IMR-90 (cell line): Measurements from ENCODE around the gene LRP3. TPM values are rescaled to one million over a fixed set of nuclear protein-coding genes. Genes with fewer than 3 reads are reported as not detected.

Experiments used
- ATAC-seq: fragments of 200-7000 bp; cut with Tn5 transposase; 2 replicates; pipeline ENCODE4 v1.9.1; 2020; ENCODE audit warnings: low read depth, mild to moderate bottlenecking, moderate library complexity
- BruUV-seq: library from RNA; stranded (reverse); fragments of 400-500 nt; replicated peaks from 2 replicates; lab custom pipeline; 2021; lab: Mats Ljungman, UMichigan
- CTCF ChIA-PET: fragments of 300-600 bp; formaldehyde crosslinking; extraction: SDS; loops from one replicate; lab custom pipeline; 2021; ENCODE audit warnings: antibody characterized with exemption; lab: Yijun Ruan, JAX
- POLR2A ChIA-PET: fragments of 300-600 bp; sonication (Branson Sonifier 250); formaldehyde crosslinking; loops from one replicate; lab custom pipeline; 2022; ENCODE audit warnings: antibody characterized with exemption; ENCODE audit not compliant: unreplicated experiment; lab: Charles Lee
- DNase-seq: peaks from one replicate; pipeline ENCODE4 v3.0.0; 2013
- H2AFZ ChIP-seq: replicated peaks from 2 replicates; pipeline ENCODE3; 2013; ENCODE audit warnings: low read length, mild to moderate bottlenecking; ENCODE audit not compliant: poor library complexity
- H2AK5ac ChIP-seq: 2 replicates; pipeline ENCODE4 v1.6.1; 2013; ENCODE audit warnings: low read depth, low read length, inconsistent platforms
- H2AK9ac ChIP-seq: replicated peaks from 2 replicates; pipeline ENCODE3; 2013; ENCODE audit warnings: mild to moderate bottlenecking, low read depth, low read length, moderate library complexity; ENCODE audit not compliant: poor library complexity
- H2BK120ac ChIP-seq: 2 replicates; pipeline ENCODE4 v1.6.1; 2013; ENCODE audit warnings: low read depth, low read length, inconsistent platforms
- H2BK15ac ChIP-seq: 3 replicates; pipeline ENCODE4 v1.6.1; 2013; ENCODE audit warnings: low read depth, low read length, inconsistent platforms
- H2BK20ac ChIP-seq: 2 replicates; pipeline ENCODE4 v1.6.1; 2013; ENCODE audit warnings: low read depth, mild to moderate bottlenecking, inconsistent platforms, low read length, moderate library complexity
- H2BK5ac ChIP-seq: 2 replicates; pipeline ENCODE4 v1.6.1; 2013; ENCODE audit warnings: mild to moderate bottlenecking, low read depth, low read length, inconsistent platforms; ENCODE audit not compliant: poor library complexity, severe bottlenecking
- H3K14ac ChIP-seq: replicated peaks from 2 replicates; pipeline ENCODE4 v1.6.1; 2013; ENCODE audit warnings: low read depth, low read length, inconsistent platforms
- H3K18ac ChIP-seq: 2 replicates; pipeline ENCODE4 v1.6.1; 2013; ENCODE audit warnings: low read depth, low read length, control low read depth
- H3K23ac ChIP-seq: 2 replicates; pipeline ENCODE4 v1.6.1; 2013; ENCODE audit warnings: low read depth, low read length, inconsistent platforms
- H3K27ac ChIP-seq: 2 replicates; pipeline ENCODE4 v1.5.1; 2013; ENCODE audit warnings: mild to moderate bottlenecking, control low read depth, low read length; ENCODE audit not compliant: insufficient read depth
- H3K27me3 ChIP-seq: 2 replicates; pipeline ENCODE4 v1.6.1; 2013; ENCODE audit warnings: low read length; ENCODE audit not compliant: control insufficient read depth, insufficient read depth
- H3K36me3 ChIP-seq: 2 replicates; pipeline ENCODE4 v1.6.1; 2013; ENCODE audit warnings: low read length, mixed read lengths; ENCODE audit not compliant: control insufficient read depth, insufficient read depth
- H3K4ac ChIP-seq: 2 replicates; pipeline ENCODE4 v1.6.1; 2013; ENCODE audit warnings: low read depth, low read length, inconsistent platforms
- H3K4me1 ChIP-seq: 2 replicates; pipeline ENCODE4 v1.6.1; 2013; ENCODE audit warnings: low read length, mixed read lengths; ENCODE audit not compliant: control insufficient read depth, insufficient read depth
- H3K4me2 ChIP-seq: 2 replicates; pipeline ENCODE4 v1.6.1; 2013; ENCODE audit warnings: low read depth, mild to moderate bottlenecking, control low read depth, low read length, moderate library complexity
- H3K4me3 ChIP-seq: 2 replicates; pipeline ENCODE4 v1.5.1; 2013; ENCODE audit warnings: low read depth, mild to moderate bottlenecking, control low read depth, low read length, moderate library complexity; ENCODE audit not compliant: insufficient read depth
- H3K56ac ChIP-seq: 2 replicates; pipeline ENCODE4 v1.6.1; 2013; ENCODE audit warnings: low read length, inconsistent platforms; ENCODE audit not compliant: insufficient read depth; ENCODE audit errors: extremely low read depth
- H3K79me1 ChIP-seq, 2 experiments: 2 replicates each; pipeline ENCODE4 v1.6.1; 2013; ENCODE audit warnings: low read length in 2 of 2, inconsistent platforms in 1 of 2, low read depth in 1 of 2
- H3K9ac ChIP-seq: 2 replicates; pipeline ENCODE4 v1.6.1; 2013; ENCODE audit warnings: low read depth, low read length, control low read depth
- H3K9me1 ChIP-seq: 2 replicates; pipeline ENCODE4 v1.6.1; 2013; ENCODE audit warnings: low read length, inconsistent platforms; ENCODE audit not compliant: insufficient read depth
- H3K9me3 ChIP-seq: 2 replicates; pipeline ENCODE4 v1.6.1; 2013; ENCODE audit warnings: low read length; ENCODE audit not compliant: control insufficient read depth, insufficient read depth
- H4K20me1 ChIP-seq: 2 replicates; pipeline ENCODE4 v1.6.1; 2013; ENCODE audit warnings: low read length, inconsistent platforms; ENCODE audit not compliant: insufficient read depth
- H4K5ac ChIP-seq: 2 replicates; pipeline ENCODE4 v1.6.1; 2013; ENCODE audit warnings: mild to moderate bottlenecking, low read depth, low read length, control low read depth
- H4K8ac ChIP-seq, 2 experiments: 2 replicates each; pipeline ENCODE4 v1.6.1; 2013; ENCODE audit warnings: low read depth in 2 of 2, low read length in 2 of 2, control low read depth in 1 of 2, inconsistent platforms in 1 of 2
- H4K91ac ChIP-seq: 2 replicates; pipeline ENCODE4 v1.6.1; 2013; ENCODE audit warnings: low read depth, low read length, inconsistent platforms; ENCODE audit not compliant: insufficient read depth
- BHLHE40 ChIP-seq: fragments of 150-350 bp; IDR thresholded peaks from 2 replicates; pipeline ENCODE4 v1.6.1; 2016; ENCODE audit warnings: mild to moderate bottlenecking, low read depth, low read length
- FOS ChIP-seq: fragments of 150-350 bp; IDR thresholded peaks from 2 replicates; pipeline ENCODE4 v1.6.1; 2016; ENCODE audit warnings: low read depth, low read length
- NFE2L2 ChIP-seq: fragments of 150-350 bp; IDR thresholded peaks from 2 replicates; pipeline ENCODE4 v1.6.1; 2016; ENCODE audit warnings: low read depth, mild to moderate bottlenecking, low read length
- USF2 ChIP-seq: fragments of 150-350 bp; IDR thresholded peaks from 2 replicates; pipeline ENCODE4 v1.6.1; 2017; ENCODE audit warnings: mild to moderate bottlenecking, antibody characterized with exemption, low read length, low read depth
- WGBS, 2 experiments: methylation state at CpG; one replicate each; pipeline versions ENCODE4 v1.1.5 to v1.1.7; 2013; ENCODE audit warnings: missing lambda C conversion rate in 2 of 2; ENCODE audit not compliant: insufficient read length in 1 of 2; ENCODE audit errors: extremely low coverage in 2 of 2; 5-methylcytosine and 5-hydroxymethylcytosine counted together
- dilution Hi-C: fragments of 300-500 bp; cut with HindIII; formaldehyde crosslinking; loops from one replicate; pipeline ENCODE4 v1.14.3; 2018; ENCODE audit warnings: low sequenced_read_pairs; ENCODE audit not compliant: unreplicated experiment
- in situ Hi-C: fragments of 300-500 bp; cut with MboI; formaldehyde crosslinking; loops from 3 replicates; pipeline ENCODE4 v1.14.3; 2019; ENCODE audit warnings: low sequenced_read_pairs, inconsistent platforms, mixed read lengths
- intact Hi-C: fragments of 100-400 bp; cut with micrococcal nuclease; formaldehyde crosslinking; loops from 2 replicates; pipeline ENCODE4 v1.10.0; 2022
- polyA plus RNA-seq, 3 experiments: library from polyadenylated mRNA; depleted of rRNA; stranded (reverse); fragments of >200 nt; gene quantifications; 2 replicates each; pipeline ENCODE4 v1.2.3, GENCODE V29; 2012; ENCODE audit warnings: low replicate concordance in 1 of 3
- total RNA-seq: library from RNA; depleted of rRNA; stranded (reverse); fragments of >200 nt; gene quantifications from 2 replicates; pipeline ENCODE4 v1.2.3, GENCODE V29; 2012

LRP3 gene
- total and polyA plus RNA-seq, 2 of the 4 experiments (the other 2 are of a cell fraction): 8.4 to 20.2 TPM

- H2BK15ac ChIP-seq: no peak overlapping the region
- no peak overlapping the region for H4K5ac ChIP-seq
- DNase-seq (peak; percentile 74), ATAC-seq (peak; percentile 38)
- H4K91ac ChIP-seq: no peak overlapping the region
- no peak overlapping the region for H2BK120ac ChIP-seq
- in situ Hi-C loops: no loop called here
- no peak overlapping the region for H3K56ac ChIP-seq
- H3K14ac ChIP-seq: no peak overlapping the region
- TF ChIP-seq USF2: no peak
- TF ChIP-seq NFE2L2: peak; percentile 73
- TF ChIP-seq FOS: peak; percentile 60
- 0 out of 2 replicates have a peak, but pooled peaks have one; percentile 10 for TF ChIP-seq BHLHE40
- no peak overlapping the region for H2AK5ac ChIP-seq
- H3K36me3 ChIP-seq: no peaks in the 10 kb centered on the region
- no peak overlapping the region for H3K4me3 ChIP-seq
- H3K4me2 ChIP-seq: peak overlapping the region; percentile 10; the same call in 1 of the 2 replicates
- no peak overlapping the region for H2AK9ac ChIP-seq
- H3K4me1 ChIP-seq: peaks cover 8% of the 10 kb centered on the region
- BruUV-seq: no TSS peak
- no peak overlapping the region for H3K4ac ChIP-seq
- H3K23ac ChIP-seq: no peak overlapping the region
- no peak overlapping the region for H3K27ac ChIP-seq
- dilution Hi-C loops: no loop called here
- CTCF ChIA-PET: no interaction called here
- H3K18ac ChIP-seq: no peak overlapping the region
- peak overlapping the region; percentile 71; the same call in 1 of the 2 replicates for H2BK20ac ChIP-seq
- peaks cover 11 to 23% of the 10 kb centered on the region in 2 experiments for H3K79me1 ChIP-seq
- no peaks in the 10 kb centered on the region for H3K9me3 ChIP-seq
- no peak overlapping the region for H4K8ac ChIP-seq
- no CpG with 5 or more reads among the region's 6 CpGs for WGBS, 2 experiments
- no peak overlapping the region for H2AFZ ChIP-seq
- no peaks in the 10 kb centered on the region for H3K27me3 ChIP-seq
- H3K9me1 ChIP-seq: peaks cover 12% of the 10 kb centered on the region; the same call in 1 of the 2 replicates
- peaks cover 3% of the 10 kb centered on the region; the same call in 1 of the 2 replicates for H4K20me1 ChIP-seq
- intact Hi-C loops: no loop called here
- POLR2A ChIA-PET: no interaction called here
- peak overlapping the region; percentile 36 for H2BK5ac ChIP-seq
- no peak overlapping the region for H3K9ac ChIP-seq
Observed at GRCh38 chr19:33171916-33172359, 22.2 kb upstream of the LRP3 start.
